Activated CD8-positive, alpha-beta memory T cell treated with anti-CD3 and anti-CD28 coated beads, Interleukin-2, amount 50 U/mL, for 24 hours (primary cell): ENCODE results near the gene TNFSF13.

Experiments used
- DNase-seq: peaks from one replicate; pipeline ENCODE4 v3.0.0-alpha.2; 2020; ENCODE audit errors: extremely low read depth

TNFSF13 gene

GRCh38 chr17:7558544-7559319 lies at the start of gene TNFSF13:
TNFSF13 (plus strand) TSS chr17:7558750; CDS start chr17:7559040, 290 bp downstream.
- no peak for DNase-seq

- no peak for DNase-seq
These were observed 49.7 kb upstream of the TNFSF13 start for GRCh38 chr17:7508846-7509245.

- DNase-seq = no peak
These were observed 48.6 kb upstream of the TNFSF13 start for GRCh38 chr17:7509937-7510336.

- DNase-seq = no peak
These were observed 47.4 kb upstream of the TNFSF13 start for GRCh38 chr17:7511108-7511507.

- DNase-seq = no peak
These were observed 46.4 kb upstream of the TNFSF13 start for GRCh38 chr17:7512105-7512504.

GRCh38 chr17:7512824-7513540 lies 45.6 kb upstream of the TNFSF13 start:
- no peak for DNase-seq

GRCh38 chr17:7513850-7514419 lies 44.6 kb upstream of the TNFSF13 start:
- no peak for DNase-seq

GRCh38 chr17:7515911-7516610 lies 42.5 kb upstream of the TNFSF13 start:
- no peak for DNase-seq

- DNase-seq = peak; percentile 17
These were observed 35.5 kb upstream of the TNFSF13 start for GRCh38 chr17:7523033-7523432.

GRCh38 chr17:7528842-7529241 lies 29.7 kb upstream of the TNFSF13 start:
- DNase-seq = no peak

- DNase-seq = no peak
These were observed 28.3 kb upstream of the TNFSF13 start for GRCh38 chr17:7530023-7530900.

- no peak for DNase-seq
These were observed 20.5 kb upstream of the TNFSF13 start for GRCh38 chr17:7538050-7538449.

- DNase-seq = no peak
These were observed 19.5 kb upstream of the TNFSF13 start for GRCh38 chr17:7538891-7539545.

GRCh38 chr17:7541074-7541621 lies 17.4 kb upstream of the TNFSF13 start:
- DNase-seq = no peak

GRCh38 chr17:7544911-7545310 lies 13.6 kb upstream of the TNFSF13 start:
- DNase-seq = no peak

GRCh38 chr17:7548585-7549400 lies 9.8 kb upstream of the TNFSF13 start, which contains the start of gene TNFSF12:
TNFSF12 (plus strand) TSS chr17:7549058; CDS start chr17:7549154, 96 bp downstream.
- DNase-seq = no peak

GRCh38 chr17:7549401-7550055 lies 9.0 kb upstream of the TNFSF13 start:
- DNase-seq = no peak

- no peak for DNase-seq
These were observed 8.2 kb upstream of the TNFSF13 start for GRCh38 chr17:7550344-7550743.

- no peak for DNase-seq
These were observed 7.2 kb upstream of the TNFSF13 start for GRCh38 chr17:7551396-7551795.
